RWPE2 (cell line): ENCODE measurements around the gene ACTL8.

ENCODE experiments used
- ATAC-seq: fragments of 200-7000 bp; cut with Tn5 transposase; 3 replicates; pipeline ENCODE4 v1.9.1; 2021; ENCODE audit warnings: low read depth
- DNase-seq: peaks from one replicate; pipeline ENCODE4 v3.0.0-alpha.2; 2020; ENCODE audit warnings: low spot score
- H3K27ac ChIP-seq: fragments of 450-650 bp; 2 replicates; pipeline ENCODE4 v1.5.1; 2017; ENCODE audit warnings: mild to moderate bottlenecking; ENCODE audit not compliant: poor library complexity, severe bottlenecking
- H3K27me3 ChIP-seq: fragments of 250-450 bp; sonication (Bioruptor Pico); 2 replicates; pipeline ENCODE4 v1.5.1; 2021; ENCODE audit warnings: mild to moderate bottlenecking, moderate library complexity; ENCODE audit not compliant: insufficient read depth, poor library complexity, severe bottlenecking
- H3K36me3 ChIP-seq: fragments of 250-450 bp; sonication (Bioruptor Pico); 2 replicates; pipeline ENCODE4 v1.5.1; 2020; ENCODE audit warnings: low read depth, mild to moderate bottlenecking, moderate library complexity
- H3K4me1 ChIP-seq: fragments of 250-450 bp; sonication (Bioruptor Pico); 2 replicates; pipeline ENCODE4 v1.5.1; 2021; ENCODE audit warnings: mild to moderate bottlenecking, moderate library complexity; ENCODE audit not compliant: insufficient read depth, poor library complexity, severe bottlenecking
- H3K4me3 ChIP-seq: fragments of 250-450 bp; sonication (Bioruptor Pico); 2 replicates; pipeline ENCODE4 v1.5.1; 2021; ENCODE audit warnings: mild to moderate bottlenecking, moderate library complexity; ENCODE audit not compliant: severe bottlenecking
- H3K9me3 ChIP-seq: fragments of 250-450 bp; sonication (Bioruptor Pico); 2 replicates; pipeline ENCODE4 v1.5.1; 2021; ENCODE audit warnings: mild to moderate bottlenecking, moderate library complexity; ENCODE audit not compliant: severe bottlenecking
- CTCF ChIP-seq: fragments of 450-650 bp; IDR thresholded peaks from one replicate; pipeline ENCODE4 v1.5.1; 2017; ENCODE audit warnings: mild to moderate bottlenecking, moderate library complexity; ENCODE audit not compliant: poor library complexity, severe bottlenecking

Gene ACTL8

GRCh38 chr1:17770983-17771382 lies 15.8 kb downstream of the ACTL8 start:
- no peak for TF ChIP-seq CTCF
- Histone ChIP-seq H3K27me3 (no peaks in the 10 kb centered on the region), H3K27ac (no peak overlapping the region), H3K36me3 (no peaks in the 10 kb centered on the region), H3K4me3 (no peak overlapping the region), H3K4me1 (peaks cover 3% of the 10 kb centered on the region), H3K9me3 (no peaks in the 10 kb centered on the region)
- DNase-seq (no peak), ATAC-seq (no peak)

GRCh38 chr1:17772615-17773212 lies 17.6 kb downstream of the ACTL8 start:
- H3K9me3 ChIP-seq, result no peaks in the 10 kb centered on the region
- no peak for TF ChIP-seq CTCF
- no peak overlapping the region for H3K27ac ChIP-seq
- no peak overlapping the region for H3K4me3 ChIP-seq
- peaks cover 3% of the 10 kb centered on the region for H3K4me1 ChIP-seq
- no peaks in the 10 kb centered on the region for H3K27me3 ChIP-seq
- no peak for ATAC-seq
- H3K36me3 ChIP-seq, result no peaks in the 10 kb centered on the region
- no peak for DNase-seq

GRCh38 chr1:17773591-17774326 lies 18.6 kb downstream of the ACTL8 start:
- no peak for DNase-seq
- H3K4me3 ChIP-seq, result no peak overlapping the region
- ATAC-seq, result no peak
- no peak overlapping the region for H3K27ac ChIP-seq
- H3K4me1 ChIP-seq, result no peaks in the 10 kb centered on the region
- no peak for TF ChIP-seq CTCF
- no peaks in the 10 kb centered on the region for H3K36me3 ChIP-seq
- no peaks in the 10 kb centered on the region for H3K27me3 ChIP-seq
- H3K9me3 ChIP-seq, result no peaks in the 10 kb centered on the region

GRCh38 chr1:17774452-17774851 lies 19.3 kb downstream of the ACTL8 start:
- no peak for DNase-seq
- no peak for ATAC-seq
- Histone ChIP-seq H3K9me3 (no peaks in the 10 kb centered on the region), H3K27me3 (no peaks in the 10 kb centered on the region), H3K36me3 (no peaks in the 10 kb centered on the region), H3K4me3 (no peak overlapping the region), H3K27ac (no peak overlapping the region), H3K4me1 (no peaks in the 10 kb centered on the region)
- no peak for TF ChIP-seq CTCF

GRCh38 chr1:17775796-17776195 lies 20.7 kb downstream of the ACTL8 start:
- Histone ChIP-seq H3K27me3 (no peaks in the 10 kb centered on the region), H3K4me1 (no peaks in the 10 kb centered on the region), H3K9me3 (no peaks in the 10 kb centered on the region), H3K36me3 (no peaks in the 10 kb centered on the region), H3K27ac (no peak overlapping the region), H3K4me3 (no peak overlapping the region)
- ATAC-seq (no peak), DNase-seq (no peak)
- no peak for TF ChIP-seq CTCF
